Esophagus squamous epithelium (tissue), 4 donors: ENCODE results near the gene TET3.

Experiments
- POLR2A ChIP-seq, 4 donors: fragments of 450-650 bp; IDR thresholded peaks; one replicate each; pipeline ENCODE4 v1.6.1; 2017; ENCODE audit warnings: antibody characterized with exemption in 4 of 4, mild to moderate bottlenecking in 4 of 4, moderate library complexity in 3 of 4
- TF ChIP-seq, protein P1 (sequence below), 6 experiments: fragments of 450-650 bp in 4 of 6; fragments of 200-600 bp in 2 of 6; sonication (generic) in 2 of 6; IDR thresholded peaks; one replicate each; pipeline ENCODE4 v1.5.1; 2016 to 2019; ENCODE audit warnings: antibody characterized with exemption in 6 of 6, mild to moderate bottlenecking in 4 of 6, moderate library complexity in 4 of 6

DNA sequence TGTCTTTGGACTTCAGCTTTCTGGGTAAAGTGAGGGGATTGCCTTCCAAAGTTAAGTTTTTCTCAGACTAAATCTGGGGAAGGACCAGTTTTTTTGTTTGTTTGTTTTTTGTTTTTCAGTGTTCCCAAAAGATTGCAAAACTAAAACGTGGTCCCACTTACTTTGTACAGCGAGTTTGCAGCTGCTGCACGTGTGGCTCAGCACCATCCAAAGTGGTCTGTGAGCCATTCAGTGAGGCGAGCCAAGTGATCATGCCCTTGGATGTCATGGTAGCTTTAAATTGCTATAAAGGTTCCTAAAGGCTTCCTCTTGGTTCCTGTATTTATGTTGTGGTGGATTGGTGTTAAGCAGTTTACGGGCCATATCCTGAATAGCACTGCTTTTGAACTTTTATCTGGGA lies 23.0 kb downstream of the TET3 start:
- TF ChIP-seq, protein P1, sequence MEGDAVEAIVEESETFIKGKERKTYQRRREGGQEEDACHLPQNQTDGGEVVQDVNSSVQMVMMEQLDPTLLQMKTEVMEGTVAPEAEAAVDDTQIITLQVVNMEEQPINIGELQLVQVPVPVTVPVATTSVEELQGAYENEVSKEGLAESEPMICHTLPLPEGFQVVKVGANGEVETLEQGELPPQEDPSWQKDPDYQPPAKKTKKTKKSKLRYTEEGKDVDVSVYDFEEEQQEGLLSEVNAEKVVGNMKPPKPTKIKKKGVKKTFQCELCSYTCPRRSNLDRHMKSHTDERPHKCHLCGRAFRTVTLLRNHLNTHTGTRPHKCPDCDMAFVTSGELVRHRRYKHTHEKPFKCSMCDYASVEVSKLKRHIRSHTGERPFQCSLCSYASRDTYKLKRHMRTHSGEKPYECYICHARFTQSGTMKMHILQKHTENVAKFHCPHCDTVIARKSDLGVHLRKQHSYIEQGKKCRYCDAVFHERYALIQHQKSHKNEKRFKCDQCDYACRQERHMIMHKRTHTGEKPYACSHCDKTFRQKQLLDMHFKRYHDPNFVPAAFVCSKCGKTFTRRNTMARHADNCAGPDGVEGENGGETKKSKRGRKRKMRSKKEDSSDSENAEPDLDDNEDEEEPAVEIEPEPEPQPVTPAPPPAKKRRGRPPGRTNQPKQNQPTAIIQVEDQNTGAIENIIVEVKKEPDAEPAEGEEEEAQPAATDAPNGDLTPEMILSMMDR (IDR thresholded peaks at IDR 0.05) = no peak
- no peak for TF ChIP-seq POLR2A (IDR thresholded peaks at IDR 0.05)
